Fibroblast of lung (primary cell): ENCODE results near the gene USP46. TPM values are rescaled to one million over a fixed set of nuclear protein-coding genes. Genes with fewer than 3 reads are reported as not detected.

ENCODE experiments used
- DNase-seq, 2 donors: peaks; one replicate each; pipeline versions ENCODE4 v3.0.0 to v3.0.0-alpha.2; 2010; ENCODE audit warnings: low read depth in 2 of 2
- H2AFZ ChIP-seq: 2 replicates; pipeline ENCODE4 v1.5.1; 2012; ENCODE audit warnings: low read length, control low read depth, inconsistent platforms
- H3K27ac ChIP-seq: 2 replicates; pipeline ENCODE4 v1.5.1; 2011; ENCODE audit warnings: low read length, control low read depth; ENCODE audit not compliant: insufficient read depth
- H3K27me3 ChIP-seq: 2 replicates; pipeline ENCODE4 v1.5.1; 2011; ENCODE audit warnings: mild to moderate bottlenecking, low read length; ENCODE audit not compliant: control insufficient read depth, insufficient read depth
- H3K36me3 ChIP-seq: 2 replicates; pipeline ENCODE4 v1.5.1; 2011; ENCODE audit warnings: low read length; ENCODE audit not compliant: control insufficient read depth, insufficient read depth
- H3K4me1 ChIP-seq: 2 replicates; pipeline ENCODE4 v1.5.1; 2011; ENCODE audit warnings: low read length; ENCODE audit not compliant: control insufficient read depth, insufficient read depth; ENCODE audit errors: extremely low read depth
- H3K4me2 ChIP-seq: 2 replicates; pipeline ENCODE4 v1.5.1; 2011; ENCODE audit warnings: low read length, control low read depth; ENCODE audit not compliant: insufficient read depth; ENCODE audit errors: extremely low read depth
- H3K4me3 ChIP-seq, 4 experiments: fragments of 200-600 bp in 1 of 4; sonication (generic) in 1 of 4; replicated peaks in 1 of 4; 2 replicates each; pipeline ENCODE4 v1.5.1; 2011 to 2016; ENCODE audit warnings: low read length in 4 of 4, low read depth in 3 of 4, mild to moderate bottlenecking in 3 of 4, control low read depth in 2 of 4, inconsistent platforms in 1 of 4, mixed read lengths in 1 of 4; ENCODE audit not compliant: insufficient read depth in 1 of 4; ENCODE audit errors: control extremely low read depth in 1 of 4
- H3K79me2 ChIP-seq: 2 replicates; pipeline ENCODE4 v1.5.1; 2012; ENCODE audit warnings: mild to moderate bottlenecking, low read length, inconsistent platforms; ENCODE audit not compliant: control insufficient read depth, insufficient read depth
- H3K9ac ChIP-seq: 2 replicates; pipeline ENCODE4 v1.5.1; 2011; ENCODE audit warnings: mild to moderate bottlenecking, low read length, control low read depth; ENCODE audit not compliant: insufficient read depth
- H3K9me3 ChIP-seq: 2 replicates; pipeline ENCODE4 v1.5.1; 2012; ENCODE audit warnings: low read depth, low read length; ENCODE audit not compliant: control insufficient read depth, insufficient read depth
- H4K20me1 ChIP-seq: 2 replicates; pipeline ENCODE4 v1.5.1; 2011; ENCODE audit warnings: low read length; ENCODE audit not compliant: control insufficient read depth, insufficient read depth; ENCODE audit errors: extremely low read depth
- CTCF ChIP-seq, 2 donors: IDR thresholded peaks in 1 of 2; conservative IDR thresholded peaks in 1 of 2; 1 replicate in 1 of 2; 2 replicates in 1 of 2; pipeline ENCODE4 v1.5.1; 2011 to 2012; ENCODE audit warnings: low read length in 2 of 2, control low read depth in 1 of 2, inconsistent platforms in 1 of 2, low read depth in 1 of 2, mild to moderate bottlenecking in 1 of 2
- EZH2 ChIP-seq: IDR thresholded peaks from 2 replicates; pipeline ENCODE4 v1.5.1; 2012; ENCODE audit warnings: low read length, control low read depth, mild to moderate bottlenecking; ENCODE audit errors: missing control alignments
- polyA plus RNA-seq, 2 donors: library from polyadenylated mRNA; depleted of rRNA in 1 of 2; stranded (reverse) in 1 of 2; unstranded in 1 of 2; fragments of >200 nt; gene quantifications; 2 replicates each; pipeline ENCODE4 v1.2.1, GENCODE V29; 2011 to 2012; ENCODE audit warnings: missing spikeins in 1 of 2
- total RNA-seq: library from RNA; depleted of rRNA; stranded (reverse); fragments of >200 nt; gene quantifications from 2 replicates; pipeline ENCODE4 v1.2.1, GENCODE V29; 2014

USP46 gene
- total and polyA plus RNA-seq, 2 donors (not counting 1 experiment from before 2014, with no cell fraction given) = 14.4 to 21.8 TPM

- Histone ChIP-seq H3K27ac (no peak overlapping the region), H3K4me3 (no peak overlapping the region), H3K4me1 (no peaks in the 10 kb centered on the region), H3K4me2 (no peak overlapping the region), H2AFZ (no peak overlapping the region), H3K27me3 (peaks cover 2% of the 10 kb centered on the region), H3K36me3 (no peaks in the 10 kb centered on the region), H3K79me2 (no peaks in the 10 kb centered on the region), H3K9ac (no peak overlapping the region), H3K9me3 (no peaks in the 10 kb centered on the region), H4K20me1 (no peaks in the 10 kb centered on the region)
- TF ChIP-seq EZH2 (no peak), CTCF (conservative IDR thresholded peaks at IDR 0.05 in 1 of 2, IDR thresholded peaks at IDR 0.05 in 1 of 2; ENCODE audit: low read depth in 1 of 2, low read length in 2 of 2) (no peak)
- peak in 1 of 2 donors; percentile 84 for DNase-seq
Measured at GRCh38 chr4:52560844-52561280, 98.2 kb downstream of the USP46 start.

- Histone ChIP-seq H3K9me3 (no peaks in the 10 kb centered on the region), H3K4me2 (no peak overlapping the region), H3K9ac (no peak overlapping the region), H2AFZ (no peak overlapping the region), H3K27ac (no peak overlapping the region), H3K36me3 (no peaks in the 10 kb centered on the region), H4K20me1 (no peaks in the 10 kb centered on the region), H3K79me2 (no peaks in the 10 kb centered on the region), H3K4me3 (no peak overlapping the region), H3K4me1 (no peaks in the 10 kb centered on the region), H3K27me3 (peaks cover 2% of the 10 kb centered on the region)
- DNase-seq = no peak
- TF ChIP-seq CTCF (conservative IDR thresholded peaks at IDR 0.05 in 1 of 2, IDR thresholded peaks at IDR 0.05 in 1 of 2; ENCODE audit: low read depth in 1 of 2, low read length in 2 of 2) = no peak
- no peak for TF ChIP-seq EZH2
Measured at GRCh38 chr4:52555356-52555716, 103.8 kb downstream of the USP46 start.

- Histone ChIP-seq H2AFZ (no peak overlapping the region), H3K4me1 (no peaks in the 10 kb centered on the region), H3K36me3 (no peaks in the 10 kb centered on the region), H3K27me3 (peaks cover 2% of the 10 kb centered on the region), H3K9me3 (no peaks in the 10 kb centered on the region), H4K20me1 (no peaks in the 10 kb centered on the region), H3K9ac (no peak overlapping the region), H3K4me2 (no peak overlapping the region), H3K79me2 (no peaks in the 10 kb centered on the region), H3K27ac (no peak overlapping the region), H3K4me3 (no peak overlapping the region)
- no peak for DNase-seq
- no peak for TF ChIP-seq EZH2
- TF ChIP-seq CTCF (conservative IDR thresholded peaks at IDR 0.05 in 1 of 2, IDR thresholded peaks at IDR 0.05 in 1 of 2; ENCODE audit: low read depth in 1 of 2, low read length in 2 of 2) = no peak
Measured at GRCh38 chr4:52554612-52555355, 104.3 kb downstream of the USP46 start.
